ENCODE measurements around the gene OBI1.
"Not testable (repeated sequence)": the region's sequence is repeated elsewhere in the genome, so short reads cannot be mapped to it uniquely, and the experiment has no call there.

OBI1 gene

GRCh38 chr13:78647109-78647678, 11.8 kb downstream of the OBI1 start:
- not testable (repeated sequence) for DNase-seq (ENCODE audit: low read depth in 3 of 3)

- no peak for DNase-seq (ENCODE audit: low read depth in 3 of 3)
Observed at GRCh38 chr13:78638216-78638615, 20.7 kb downstream of the OBI1 start.

DNA sequence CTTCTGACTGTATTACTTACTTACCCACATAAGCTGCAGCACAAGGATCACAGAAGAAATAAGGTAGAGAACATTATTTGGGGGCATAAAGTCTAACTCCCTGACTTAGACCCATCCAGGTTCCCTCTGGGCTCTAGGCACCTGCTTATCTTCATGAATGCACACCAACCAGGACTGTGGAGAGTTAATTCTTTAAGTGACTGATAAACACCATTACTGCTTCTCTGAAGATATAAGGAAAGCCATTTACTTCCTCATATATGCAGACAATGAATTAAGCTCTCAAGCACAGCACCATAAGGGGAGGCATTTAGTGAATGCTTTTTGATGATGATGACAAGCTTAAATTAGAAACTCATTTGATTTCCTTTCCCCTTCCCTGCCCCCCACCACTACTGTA, 22.5 kb downstream of the OBI1 start:
- no peak for DNase-seq (ENCODE audit: low read depth in 3 of 3)

- no peak for DNase-seq (ENCODE audit: low read depth in 3 of 3)
Observed at GRCh38 chr13:78632996-78633395, 26.0 kb downstream of the OBI1 start.

DNA sequence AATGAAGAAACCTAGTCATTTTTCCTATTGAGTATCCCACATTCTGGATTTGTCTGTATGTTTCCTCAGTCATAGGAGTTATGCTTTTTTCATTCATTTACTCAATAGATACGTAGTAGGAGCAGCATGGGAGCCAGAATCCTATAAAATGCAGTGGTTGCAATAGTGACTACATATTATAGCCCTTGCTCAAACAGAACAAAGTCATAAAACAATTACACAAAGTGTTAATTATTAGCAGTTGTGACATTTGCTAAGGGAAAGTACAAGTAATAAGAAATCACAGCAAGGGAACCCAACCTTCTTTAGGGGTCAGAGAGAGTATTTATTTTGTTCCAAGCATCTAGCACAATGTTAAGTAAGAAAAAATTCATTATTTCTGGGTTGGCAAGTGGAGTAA, 27.9 kb downstream of the OBI1 start:
- DNase-seq (ENCODE audit: low read depth in 3 of 3) = no peak

GRCh38 chr13:78630511-78630910, 28.4 kb downstream of the OBI1 start:
- no peak for DNase-seq (ENCODE audit: low read depth in 3 of 3)

- DNase-seq (ENCODE audit: low read depth in 3 of 3) = no peak
Observed at GRCh38 chr13:78625384-78625783, 33.6 kb downstream of the OBI1 start.

GRCh38 chr13:78623132-78623531, 35.8 kb downstream of the OBI1 start:
- no peak for DNase-seq (ENCODE audit: low read depth in 3 of 3)

- no peak for DNase-seq (ENCODE audit: low read depth in 3 of 3)
Observed at GRCh38 chr13:78620936-78621470, 38.0 kb downstream of the OBI1 start.

- no peak for DNase-seq (ENCODE audit: low read depth in 3 of 3)
Observed at GRCh38 chr13:78618411-78618810, 40.5 kb downstream of the OBI1 start.

- DNase-seq (ENCODE audit: low read depth in 3 of 3) = no peak
Observed at GRCh38 chr13:78611040-78611439, 47.9 kb downstream of the OBI1 start.

GRCh38 chr13:78610381-78610883, 48.5 kb downstream of the OBI1 start:
- no peak for DNase-seq (ENCODE audit: low read depth in 3 of 3)

DNA sequence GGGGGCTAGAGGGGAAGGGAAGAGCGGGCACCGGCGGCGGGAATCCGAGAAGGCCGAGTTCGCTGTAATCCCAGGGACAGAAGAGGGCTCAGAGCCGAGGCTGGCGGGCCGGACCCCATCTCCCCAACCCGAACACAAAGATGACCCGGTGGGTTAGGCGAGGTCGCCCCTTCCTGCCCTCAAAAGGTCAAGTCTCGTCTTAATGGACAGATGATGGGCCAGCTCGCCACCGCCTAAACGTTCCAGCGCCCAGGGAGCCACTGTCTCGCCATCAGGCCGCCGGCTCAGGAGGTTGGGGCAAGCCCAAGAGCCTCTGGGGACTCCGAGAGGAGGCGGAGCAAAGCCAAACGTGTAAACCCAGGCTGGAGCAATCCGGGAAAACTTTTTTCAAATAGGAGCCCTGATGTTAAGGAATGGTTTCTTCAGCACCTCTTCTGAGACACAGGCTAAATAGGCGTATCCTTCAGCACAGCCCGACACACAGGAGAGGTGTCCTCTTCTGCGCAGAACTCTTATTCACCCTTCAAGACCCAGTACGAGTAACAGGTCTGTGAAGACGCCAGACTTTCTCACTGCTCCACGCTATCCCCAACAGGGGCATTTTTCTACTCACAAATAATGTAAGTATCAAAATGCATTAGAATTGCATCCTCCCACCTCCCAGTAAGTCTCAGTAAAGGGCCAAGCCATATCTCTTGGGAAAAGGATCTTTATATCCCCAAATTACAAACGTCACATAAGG, 49.3 kb downstream of the OBI1 start:
- DNase-seq (ENCODE audit: low read depth in 3 of 3) = no peak

- no peak for DNase-seq (ENCODE audit: low read depth in 3 of 3)
Observed at GRCh38 chr13:78608688-78609463, 50.1 kb downstream of the OBI1 start.

DNA sequence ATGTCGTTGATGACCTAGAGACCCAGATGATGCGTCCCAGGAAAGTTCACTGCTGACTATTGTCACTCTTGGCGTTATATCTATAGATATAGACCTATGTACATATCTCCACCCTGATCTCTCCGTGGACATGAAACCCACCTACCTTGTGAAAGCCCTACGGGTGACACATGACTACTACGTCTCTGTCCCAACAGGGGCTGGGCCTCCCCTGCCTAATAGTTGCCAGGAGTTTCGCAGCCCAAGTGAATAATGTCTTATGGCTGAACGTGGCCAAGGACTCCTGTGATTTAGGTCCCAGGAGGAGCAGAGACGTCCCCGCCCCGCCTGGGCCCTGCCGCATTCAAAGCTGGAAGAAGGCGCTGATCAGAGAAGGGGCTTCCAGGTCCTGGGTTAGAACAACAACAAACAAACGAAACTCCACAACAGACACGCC, 50.7 kb downstream of the OBI1 start:
- DNase-seq (ENCODE audit: low read depth in 3 of 3) = no peak

GRCh38 chr13:78607409-78608251, 51.3 kb downstream of the OBI1 start:
- no peak for DNase-seq (ENCODE audit: low read depth in 3 of 3)

GRCh38 chr13:78606471-78607408, 52.2 kb downstream of the OBI1 start:
- DNase-seq (ENCODE audit: low read depth in 3 of 3) = no peak

- DNase-seq (ENCODE audit: low read depth in 3 of 3) = no peak
Observed at GRCh38 chr13:78604782-78605611, 54.0 kb downstream of the OBI1 start.

DNA sequence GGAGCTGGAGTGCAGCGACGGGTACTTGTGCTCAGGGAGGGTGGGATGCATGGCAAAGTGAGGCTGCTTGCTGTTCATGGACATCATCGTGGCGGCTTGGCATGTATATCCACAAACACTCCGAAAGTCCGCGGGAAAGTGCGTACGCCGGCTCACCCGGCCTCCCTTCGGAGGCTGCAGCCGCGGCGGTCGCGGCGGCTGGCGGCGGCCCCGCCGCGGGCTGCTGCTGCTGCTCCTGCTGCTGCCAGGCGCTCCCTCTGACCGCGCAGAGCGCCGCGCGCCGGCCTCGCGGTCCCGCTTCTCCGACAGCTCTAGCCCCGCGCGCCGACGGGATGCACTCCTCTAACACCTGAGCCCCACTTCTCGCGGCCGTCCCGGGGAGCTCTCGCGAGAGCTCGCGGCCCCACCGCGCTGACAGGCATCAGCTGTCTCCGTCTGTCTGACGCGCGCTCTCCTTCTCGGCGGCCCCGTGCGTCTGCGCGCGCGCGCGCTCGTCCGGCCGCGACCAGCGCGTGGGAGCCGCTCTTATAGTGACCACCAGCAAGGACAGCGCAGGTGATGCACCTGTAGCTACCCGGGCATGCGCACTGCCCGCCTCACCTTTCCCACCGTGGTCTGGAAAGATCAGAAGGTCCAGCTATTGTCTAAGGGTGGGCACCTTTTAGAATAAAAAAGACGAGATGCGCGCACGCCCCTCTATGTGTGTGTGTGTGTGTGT, 55.6 kb downstream of the OBI1 start, which contains the start of gene POU4F1:
Gene POU4F1, minus strand, starts transcription at position 313 of the 718 bp plus-strand sequence. Its CDS starts 226 bp downstream, at position 87.
- DNase-seq (ENCODE audit: low read depth in 3 of 3) = peak in 2 of 3 experiments; percentile 39 to 71
